ENCODE data around the gene WNT8A.
"Not testable (repeated sequence)": the region's sequence is repeated elsewhere in the genome, so short reads cannot be mapped to it uniquely, and the experiment has no call there.

Gene WNT8A

GRCh38 chr5:138083702-138084101 lies at the start of gene WNT8A:
Gene WNT8A, plus strand, starts transcription at chr5:138084033. Its CDS starts 95 bp downstream, at chr5:138084128.
- DNase-seq = no peak

GRCh38 chr5:138035605-138036537 lies 48.0 kb upstream of the WNT8A start:
- DNase-seq = peak; percentile 23 to 54

- no peak for DNase-seq
Observed at GRCh38 chr5:138037271-138037670, 46.6 kb upstream of the WNT8A start.

- DNase-seq = no peak
Observed at GRCh38 chr5:138037907-138038633, 45.8 kb upstream of the WNT8A start.

- DNase-seq = no peak
Observed at GRCh38 chr5:138038826-138039225, 45.0 kb upstream of the WNT8A start.

GRCh38 chr5:138045283-138045682 lies 38.5 kb upstream of the WNT8A start:
- not testable (repeated sequence) for DNase-seq

- no peak for DNase-seq
Observed at GRCh38 chr5:138051441-138052296, 32.2 kb upstream of the WNT8A start.

- not testable (repeated sequence) for DNase-seq
Observed at GRCh38 chr5:138052718-138053117, 31.1 kb upstream of the WNT8A start.

- DNase-seq = no peak
Observed at GRCh38 chr5:138053554-138053953, 30.3 kb upstream of the WNT8A start.

GRCh38 chr5:138054206-138054605 lies 29.6 kb upstream of the WNT8A start:
- DNase-seq = no peak

GRCh38 chr5:138054847-138055558 lies 28.8 kb upstream of the WNT8A start:
- no peak for DNase-seq

- no peak for DNase-seq
Observed at GRCh38 chr5:138064526-138064925, 19.3 kb upstream of the WNT8A start.

- no peak for DNase-seq
Observed at GRCh38 chr5:138065102-138065501, 18.7 kb upstream of the WNT8A start.

- no peak for DNase-seq
Observed at GRCh38 chr5:138067945-138068344, 15.9 kb upstream of the WNT8A start.

- DNase-seq = peak; percentile 67 to 69
Observed at GRCh38 chr5:138068742-138069600, 14.9 kb upstream of the WNT8A start.

GRCh38 chr5:138070026-138070425 lies 13.8 kb upstream of the WNT8A start:
- DNase-seq = not testable (repeated sequence)

GRCh38 chr5:138077064-138077696 lies 6.7 kb upstream of the WNT8A start:
- peak; percentile 31 to 32 for DNase-seq

- DNase-seq = no peak
Observed at GRCh38 chr5:138078006-138078643, 5.7 kb upstream of the WNT8A start.

GRCh38 chr5:138082033-138082432 lies 1.8 kb upstream of the WNT8A start:
- DNase-seq = no peak

GRCh38 chr5:138091685-138092084 lies 7.9 kb downstream of the WNT8A start:
- no peak for DNase-seq

Data from stimulated activated CD4-positive, alpha-beta T cell treated with anti-CD3 and anti-CD28 coated beads, Interleukin-4, amount 100 ng/mL, for 4 hours (primary cell).